ENCODE results near the gene MSH2. TPM values are rescaled to one million over a fixed set of nuclear protein-coding genes. Genes with fewer than 3 reads are reported as not detected.

MSH2 gene
- total RNA-seq, 2 donors from 2014 or later = 4.3 to 8.9 TPM

DNA sequence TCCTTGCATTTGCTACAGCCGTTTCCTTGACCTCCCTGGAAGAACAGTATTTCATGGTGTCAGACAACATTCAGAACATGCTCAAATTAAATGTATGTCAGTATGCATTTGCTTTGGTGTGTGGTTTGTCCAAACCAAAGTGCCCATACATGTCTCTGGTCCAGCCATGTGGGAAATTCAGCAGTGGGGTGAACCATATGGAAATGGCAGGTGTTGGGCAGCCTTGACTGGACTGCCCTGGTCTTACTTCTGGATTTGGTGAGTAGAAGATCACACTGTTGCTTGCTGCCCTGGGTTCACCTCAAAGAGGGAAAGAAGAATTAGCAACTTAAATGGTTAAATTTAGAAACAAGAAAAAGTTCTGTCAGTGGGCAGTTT is 84.5 kb downstream of the MSH2 start:
- Histone ChIP-seq H3K9me3 (no peaks in the 10 kb centered on the region), H3K36me3 (peaks cover 5% of the 10 kb centered on the region), H3K27me3 (no peaks in the 10 kb centered on the region), H3K4me3 (no peak overlapping the region), H3K27ac (no peak overlapping the region), H3K4me1 (no peaks in the 10 kb centered on the region)
- TF ChIP-seq, protein P1, sequence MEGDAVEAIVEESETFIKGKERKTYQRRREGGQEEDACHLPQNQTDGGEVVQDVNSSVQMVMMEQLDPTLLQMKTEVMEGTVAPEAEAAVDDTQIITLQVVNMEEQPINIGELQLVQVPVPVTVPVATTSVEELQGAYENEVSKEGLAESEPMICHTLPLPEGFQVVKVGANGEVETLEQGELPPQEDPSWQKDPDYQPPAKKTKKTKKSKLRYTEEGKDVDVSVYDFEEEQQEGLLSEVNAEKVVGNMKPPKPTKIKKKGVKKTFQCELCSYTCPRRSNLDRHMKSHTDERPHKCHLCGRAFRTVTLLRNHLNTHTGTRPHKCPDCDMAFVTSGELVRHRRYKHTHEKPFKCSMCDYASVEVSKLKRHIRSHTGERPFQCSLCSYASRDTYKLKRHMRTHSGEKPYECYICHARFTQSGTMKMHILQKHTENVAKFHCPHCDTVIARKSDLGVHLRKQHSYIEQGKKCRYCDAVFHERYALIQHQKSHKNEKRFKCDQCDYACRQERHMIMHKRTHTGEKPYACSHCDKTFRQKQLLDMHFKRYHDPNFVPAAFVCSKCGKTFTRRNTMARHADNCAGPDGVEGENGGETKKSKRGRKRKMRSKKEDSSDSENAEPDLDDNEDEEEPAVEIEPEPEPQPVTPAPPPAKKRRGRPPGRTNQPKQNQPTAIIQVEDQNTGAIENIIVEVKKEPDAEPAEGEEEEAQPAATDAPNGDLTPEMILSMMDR (IDR thresholded peaks at IDR 0.05) = no peak
- DNase-seq (ENCODE audit: low spot score) = no peak

DNA sequence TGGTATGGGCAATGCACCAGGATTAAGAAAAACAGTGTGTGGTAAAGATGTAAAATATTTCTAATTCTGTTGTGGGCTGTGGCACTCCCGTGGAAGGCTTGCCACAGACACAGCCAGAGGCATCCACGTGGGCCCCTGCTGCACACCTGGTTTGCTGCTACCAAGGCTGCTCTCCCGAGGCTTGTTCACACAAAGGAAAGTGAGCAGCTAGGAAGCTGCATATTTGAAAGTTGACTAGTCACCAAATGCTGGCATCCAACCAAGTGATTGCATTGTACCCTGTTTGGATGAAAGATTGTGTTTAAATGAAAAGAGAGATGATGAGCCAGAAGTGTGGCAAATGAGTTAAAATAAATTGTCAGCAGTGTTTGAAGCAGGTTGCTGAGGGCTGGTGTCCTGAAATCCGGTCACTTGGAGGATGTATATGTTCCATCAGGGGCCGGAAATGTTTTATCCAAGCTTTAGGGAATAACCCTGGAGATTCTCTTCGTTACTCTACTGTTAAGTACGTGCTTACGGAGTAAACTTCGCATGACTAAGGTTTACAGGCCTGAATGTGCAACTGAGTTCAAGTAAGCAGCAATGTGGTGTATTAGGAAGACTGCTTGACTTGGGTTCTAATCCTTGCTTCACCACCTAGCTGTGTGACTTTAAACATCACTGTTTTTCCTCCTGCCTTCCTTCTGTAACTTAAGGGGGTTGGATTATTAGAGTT is 86.1 kb downstream of the MSH2 start:
- Histone ChIP-seq H3K27me3 (no peaks in the 10 kb centered on the region), H3K36me3 (peaks cover 3% of the 10 kb centered on the region), H3K9me3 (no peaks in the 10 kb centered on the region), H3K4me3 (no peak overlapping the region), H3K27ac (no peak overlapping the region), H3K4me1 (no peaks in the 10 kb centered on the region)
- TF ChIP-seq, protein P1 (IDR thresholded peaks at IDR 0.05) = no peak
- no peak for DNase-seq (ENCODE audit: low spot score)

DNA sequence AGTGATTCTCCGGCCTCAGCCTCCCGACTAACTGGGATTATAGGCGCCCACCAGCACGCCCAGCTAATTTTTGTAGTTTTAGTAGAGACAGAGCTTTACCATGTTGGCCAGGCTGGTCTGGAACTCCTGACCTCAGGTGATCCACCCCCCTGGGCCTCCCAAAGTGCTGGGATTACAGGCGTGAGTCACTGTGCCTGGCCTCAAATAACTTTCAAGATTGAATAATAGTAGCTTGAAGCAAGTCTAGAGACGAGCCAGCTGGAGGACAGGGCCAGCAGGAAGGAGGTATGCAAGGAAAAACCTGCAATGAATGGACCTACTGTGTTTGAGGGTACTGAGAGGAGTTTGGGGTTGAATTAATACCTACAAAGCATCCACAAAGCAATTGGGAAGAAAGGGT is 87.5 kb downstream of the MSH2 start:
- no peaks in the 10 kb centered on the region for H3K27me3 ChIP-seq
- no peak overlapping the region for H3K27ac ChIP-seq
- H3K36me3 ChIP-seq = no peaks in the 10 kb centered on the region
- H3K4me3 ChIP-seq = no peak overlapping the region
- TF ChIP-seq, protein P1 (IDR thresholded peaks at IDR 0.05) = no peak
- H3K9me3 ChIP-seq = no peaks in the 10 kb centered on the region
- DNase-seq (ENCODE audit: low spot score) = no peak
- H3K4me1 ChIP-seq = no peaks in the 10 kb centered on the region

DNA sequence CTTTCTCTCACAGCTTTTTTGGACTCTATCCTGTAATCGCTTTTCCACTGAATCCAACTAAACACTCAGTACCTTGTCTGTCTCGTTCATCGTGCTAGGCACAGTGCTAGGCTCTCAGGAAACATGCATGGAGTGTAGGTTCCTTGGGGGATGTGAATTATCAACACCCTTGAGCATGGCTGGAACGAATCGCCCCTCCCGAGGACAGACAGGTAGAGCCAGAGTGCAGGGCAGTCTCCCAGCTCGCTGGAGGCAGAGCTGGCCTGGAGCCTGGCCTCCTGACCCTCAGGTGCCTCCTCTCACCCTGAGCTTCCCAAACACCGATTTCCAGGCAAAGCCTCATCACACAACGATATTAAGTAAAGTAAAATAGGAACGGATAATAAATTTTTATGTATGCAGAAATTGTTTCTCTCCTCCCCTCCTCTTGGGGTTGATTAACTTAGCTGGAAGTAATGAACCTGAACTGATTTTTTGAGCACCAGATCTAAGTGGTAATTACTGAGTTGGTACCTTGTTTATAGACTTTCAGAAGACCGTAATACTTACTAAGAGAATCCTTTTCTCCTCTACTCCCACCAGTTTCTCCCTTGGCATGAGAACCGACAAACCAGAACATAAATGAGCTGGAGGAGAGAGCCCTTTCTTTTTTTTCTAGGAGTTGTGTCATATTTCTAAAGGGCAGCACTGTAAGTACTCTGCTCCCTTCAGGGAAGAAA is 90.5 kb downstream of the MSH2 start:
- H3K36me3 ChIP-seq = no peaks in the 10 kb centered on the region

DNA sequence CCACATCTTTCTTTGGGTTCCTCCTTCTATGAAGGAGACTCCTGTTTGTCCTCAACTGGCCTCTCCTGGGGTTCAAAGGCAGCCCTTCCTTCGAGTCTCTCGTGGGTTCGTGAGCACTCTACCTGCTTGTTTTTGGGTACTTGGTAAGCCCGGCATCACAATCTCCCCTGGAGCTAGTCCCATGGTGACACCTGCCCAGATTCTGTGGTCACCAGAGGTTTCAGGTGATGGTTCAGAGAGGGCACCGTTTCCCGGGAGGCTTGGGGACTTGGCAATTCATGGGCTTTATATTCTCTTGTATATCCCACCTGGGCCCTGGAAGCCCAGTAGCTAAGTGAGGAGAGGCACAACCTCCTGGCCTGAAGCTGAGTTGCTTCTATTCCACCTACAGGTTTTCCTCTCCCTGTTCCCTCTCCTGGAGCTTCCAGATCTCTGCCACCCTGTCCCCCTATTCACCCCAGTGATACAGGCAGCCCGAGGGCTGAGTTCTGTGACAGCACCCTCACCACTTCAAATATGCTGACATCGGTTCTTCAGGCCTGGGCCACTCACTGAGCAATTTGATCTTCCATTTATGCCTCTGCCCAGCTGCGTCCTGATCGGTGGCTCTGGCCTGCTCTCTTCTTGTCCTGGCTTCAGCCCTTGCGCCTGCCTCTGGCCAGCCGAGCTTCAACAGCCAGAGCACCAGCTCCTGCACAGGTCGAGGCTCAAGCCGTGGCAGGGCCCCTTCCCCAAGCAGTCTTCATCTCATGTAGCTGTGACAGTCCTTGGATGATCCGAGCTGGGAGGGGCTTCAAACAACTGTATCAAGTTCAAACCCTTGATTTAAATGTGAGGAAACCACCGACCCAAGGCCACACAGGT is 91.5 kb downstream of the MSH2 start:
- Histone ChIP-seq H3K27me3 (no peaks in the 10 kb centered on the region), H3K9me3 (no peaks in the 10 kb centered on the region), H3K4me3 (no peak overlapping the region), H3K36me3 (no peaks in the 10 kb centered on the region), H3K27ac (no peak overlapping the region), H3K4me1 (no peaks in the 10 kb centered on the region)
- no peak for DNase-seq (ENCODE audit: low spot score)
- TF ChIP-seq, protein P1 (IDR thresholded peaks at IDR 0.05) = no peak

More for the DNA sequence above, 90.5 kb downstream of the MSH2 start:
- H3K4me3 ChIP-seq = no peak overlapping the region
- H3K27ac ChIP-seq = no peak overlapping the region
- TF ChIP-seq, protein P1 (IDR thresholded peaks at IDR 0.05) = no peak
- H3K27me3 ChIP-seq = no peaks in the 10 kb centered on the region
- H3K4me1 ChIP-seq = no peaks in the 10 kb centered on the region
- H3K9me3 ChIP-seq = no peaks in the 10 kb centered on the region
- no peak for DNase-seq (ENCODE audit: low spot score)

All from right atrium auricular region (tissue), 2 donors.